ENCODE data around the gene ZNF664.

Gene ZNF664

GRCh38 chr12:123960029-123960735 is 12.8 kb upstream of the ZNF664 start:
- DNase-seq, result no peak

- DNase-seq, result no peak
Observed at GRCh38 chr12:123960856-123961255, 12.2 kb upstream of the ZNF664 start.

- no peak for DNase-seq
Observed at GRCh38 chr12:123961585-123962345, 11.2 kb upstream of the ZNF664 start.

DNA sequence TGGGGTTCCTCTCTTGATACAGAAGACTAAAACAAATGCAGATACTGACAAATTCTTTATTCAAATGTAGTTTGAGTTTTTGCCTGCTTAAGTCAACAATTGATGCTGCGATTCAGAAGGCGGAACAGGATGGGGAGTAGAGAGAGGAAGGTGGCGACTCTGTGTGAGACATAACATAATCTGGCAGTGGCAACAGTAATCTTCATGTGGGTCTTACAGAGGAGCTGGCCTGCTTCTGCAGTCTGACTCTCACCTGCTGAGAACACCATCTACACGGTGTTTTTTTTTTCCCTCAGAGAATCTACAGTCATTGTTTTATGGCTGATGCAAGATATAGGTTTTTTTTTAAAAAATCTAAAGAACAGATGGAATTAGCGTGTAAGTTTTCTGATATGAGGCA is 10.5 kb upstream of the ZNF664 start:
- DNase-seq, result no peak

DNA sequence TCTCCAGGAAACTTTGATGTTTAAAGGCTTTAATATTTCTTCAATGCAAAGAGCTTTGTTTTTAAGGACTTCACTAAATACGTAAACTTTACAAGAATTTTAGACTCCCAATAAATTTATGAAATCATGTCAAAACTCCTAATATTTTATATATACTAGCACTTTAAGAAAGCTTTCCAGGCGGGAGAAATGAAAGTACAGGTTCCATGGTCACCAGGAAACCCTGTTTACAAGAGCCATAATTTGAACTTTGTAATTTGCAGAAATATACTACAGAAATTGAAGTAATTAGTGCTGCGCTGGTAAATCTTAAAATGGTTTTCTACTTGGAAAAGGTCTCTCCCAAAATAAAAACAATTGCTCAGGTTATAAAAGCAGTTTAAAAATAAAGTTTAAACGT is 9.2 kb upstream of the ZNF664 start:
- DNase-seq, result no peak

DNA sequence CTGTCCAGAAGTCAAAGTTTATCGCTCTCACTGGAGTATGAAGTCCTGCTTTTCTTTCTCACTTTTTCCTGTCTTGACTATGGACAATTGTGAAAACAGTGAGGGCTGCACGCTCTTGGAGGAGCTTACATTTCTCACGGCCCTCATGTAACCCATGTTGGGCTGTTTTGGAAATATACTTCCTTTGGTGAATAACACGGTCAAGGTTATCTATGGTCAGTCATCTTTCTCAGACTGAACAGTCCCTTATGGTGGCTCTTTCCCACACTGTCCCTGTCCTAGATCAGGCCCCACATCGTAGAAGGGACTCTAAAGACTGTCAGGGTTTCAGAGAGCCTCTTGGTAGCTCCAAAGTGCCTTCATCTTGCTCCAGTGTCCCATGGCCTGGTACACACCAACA is 7.6 kb upstream of the ZNF664 start:
- DNase-seq, result no peak

- no peak for DNase-seq
Observed at GRCh38 chr12:123966596-123966995, 6.4 kb upstream of the ZNF664 start.

DNA sequence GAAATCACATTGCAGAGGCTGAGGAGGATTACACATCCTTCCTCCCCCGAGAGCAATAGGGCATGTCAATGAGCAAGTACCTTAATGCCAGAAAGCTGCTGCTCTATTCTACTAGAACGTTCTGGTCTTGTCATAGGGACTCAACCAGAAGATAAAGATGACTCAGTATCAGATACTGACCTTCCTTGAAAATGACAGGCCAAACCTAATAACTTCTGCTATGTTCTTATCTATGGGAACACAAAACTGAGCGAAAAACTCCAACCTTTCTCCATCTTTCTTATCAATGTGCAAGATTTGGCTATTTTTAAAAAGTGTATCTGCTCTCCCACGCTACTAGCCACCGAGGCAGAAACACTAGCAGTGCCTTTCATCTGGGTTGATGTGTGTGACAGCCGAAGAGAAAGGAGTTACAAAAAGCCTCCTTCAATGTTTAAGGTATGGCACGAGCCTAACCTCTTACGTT is 5.9 kb upstream of the ZNF664 start:
- no peak for DNase-seq

GRCh38 chr12:123971449-123971769 is 1.6 kb upstream of the ZNF664 start:
- no peak for DNase-seq

- peak; percentile 68 for DNase-seq
Observed at GRCh38 chr12:123971770-123972456, 1.1 kb upstream of the ZNF664 start.

DNA sequence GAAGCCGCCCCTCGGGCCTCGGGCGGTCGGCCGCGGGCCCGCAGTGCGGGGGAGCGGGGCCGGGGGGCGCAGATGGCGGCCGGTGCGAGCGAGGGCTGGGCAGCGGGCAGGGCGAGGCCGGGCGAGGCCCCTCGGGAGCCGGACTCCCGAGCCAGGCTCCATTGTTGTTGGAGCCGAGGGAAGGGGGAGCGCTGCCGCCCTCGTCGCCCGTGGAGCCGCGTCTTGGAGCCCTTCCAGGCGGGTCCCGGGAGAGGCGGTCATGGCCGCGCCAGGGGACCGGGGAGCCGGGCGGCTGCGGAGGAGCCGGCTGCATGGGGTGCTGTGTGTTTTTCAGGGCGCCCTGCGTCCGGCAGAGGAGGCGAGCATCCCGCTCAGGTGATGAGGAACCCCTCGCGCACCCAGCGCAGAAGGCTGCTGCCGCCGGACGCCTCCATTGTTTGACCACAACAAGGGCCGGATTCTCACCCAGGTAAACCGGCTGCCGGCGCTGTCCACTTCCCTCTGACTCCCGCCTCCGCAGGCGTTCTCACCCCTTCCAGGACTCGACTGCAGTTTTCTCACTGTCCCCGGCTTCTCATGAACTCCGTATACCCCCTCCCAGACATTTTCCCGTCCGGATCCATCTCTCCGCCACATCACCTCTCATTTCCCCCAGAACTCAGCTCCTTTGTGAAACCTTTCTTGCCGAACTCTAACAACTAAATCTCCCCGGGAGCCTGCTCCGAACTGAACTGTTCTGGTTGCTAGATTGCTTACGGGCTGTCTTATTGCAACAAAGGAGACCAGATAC is 732 bp downstream of the ZNF664 start:
- peak; percentile 62 for DNase-seq

GRCh38 chr12:123976227-123976826 is 3.3 kb downstream of the ZNF664 start:
- DNase-seq, result no peak

DNA sequence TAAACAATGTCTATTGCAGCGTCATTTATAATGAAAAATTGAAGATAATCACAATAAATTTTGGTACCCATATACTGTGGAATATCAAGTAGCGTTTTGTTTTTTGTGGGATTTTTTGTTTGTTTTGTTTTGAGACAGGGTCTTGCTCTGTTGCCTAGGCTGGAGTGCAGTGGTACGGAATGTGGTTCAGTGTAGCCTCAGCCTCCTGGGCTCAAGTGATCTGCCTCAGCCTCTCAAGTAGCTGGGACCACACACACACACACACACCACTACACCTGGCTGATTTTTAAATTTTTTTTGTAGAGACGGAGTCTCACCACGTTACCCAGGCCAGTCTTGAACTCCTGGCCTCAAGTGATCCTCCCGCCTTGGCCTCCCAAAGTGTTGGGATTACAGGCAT is 6.6 kb downstream of the ZNF664 start:
- DNase-seq, result no peak

DNA sequence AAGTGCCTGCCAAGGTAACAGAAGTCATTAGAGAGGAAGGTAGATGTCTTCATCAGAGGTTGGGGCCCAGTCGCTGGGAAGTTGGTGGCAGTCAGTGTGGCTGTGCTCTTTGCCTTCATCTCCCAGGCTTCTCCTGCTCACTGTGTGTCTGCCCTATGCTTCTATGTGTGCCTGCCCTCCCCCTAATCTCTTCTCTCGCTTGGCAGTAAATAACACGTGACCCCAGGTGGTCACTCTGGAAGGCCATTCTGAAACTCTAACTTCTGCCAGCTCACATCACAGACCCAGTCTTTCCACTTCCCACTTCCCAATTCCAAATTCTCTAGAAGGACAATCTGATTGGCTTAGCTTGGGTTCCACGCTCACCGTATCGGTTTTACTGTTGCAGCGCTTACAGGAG is 9.3 kb downstream of the ZNF664 start:
- no peak for DNase-seq

- no peak for DNase-seq
Observed at GRCh38 chr12:123983822-123984485, 10.9 kb downstream of the ZNF664 start.

GRCh38 chr12:123984903-123985302 is 11.9 kb downstream of the ZNF664 start:
- no peak for DNase-seq

- DNase-seq, result no peak
Observed at GRCh38 chr12:123986374-123986965, 13.5 kb downstream of the ZNF664 start.

GRCh38 chr12:123987022-123987421 is 14.0 kb downstream of the ZNF664 start:
- DNase-seq, result no peak

DNA sequence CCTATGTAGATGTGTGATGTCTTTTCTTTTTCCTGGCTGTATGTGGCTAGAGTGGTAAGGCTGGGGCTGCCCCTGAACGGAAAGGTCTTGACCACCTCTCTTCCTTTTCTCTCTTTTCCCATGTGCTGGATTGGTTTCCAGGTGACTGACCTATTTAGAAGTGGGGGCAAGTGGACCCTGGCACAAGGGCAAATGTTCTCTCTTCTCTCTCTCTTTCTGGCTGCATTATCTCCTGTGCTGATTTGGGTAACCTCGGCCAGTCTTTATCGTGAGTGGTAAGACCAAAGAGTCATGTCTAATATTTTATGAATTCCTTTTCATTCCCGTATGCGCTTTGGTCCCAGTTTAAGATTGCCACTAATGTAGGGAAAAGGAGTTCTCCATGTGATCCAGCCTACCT is 16.2 kb downstream of the ZNF664 start:
- no peak for DNase-seq

- no peak for DNase-seq
Observed at GRCh38 chr12:123989753-123990152, 16.7 kb downstream of the ZNF664 start.

DNA sequence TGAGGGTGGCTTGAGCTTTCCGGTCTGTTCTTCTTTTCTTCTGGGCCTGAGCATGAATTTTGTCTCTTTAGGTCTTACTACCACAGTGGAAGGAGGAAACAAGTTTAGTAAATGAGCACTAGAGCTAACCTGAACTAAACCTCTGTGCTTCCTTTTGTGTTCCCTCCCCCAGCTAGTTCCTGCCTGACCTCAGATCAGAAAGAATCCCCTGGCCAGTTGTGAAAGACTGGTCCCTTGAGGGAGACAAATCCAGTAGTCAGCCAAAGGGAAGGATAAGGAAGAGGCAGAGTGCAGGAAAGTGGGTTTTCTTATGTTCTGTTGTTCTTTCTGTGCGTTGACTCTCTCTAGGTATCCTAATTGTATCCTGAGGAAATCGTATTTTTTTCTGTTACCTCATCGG is 17.5 kb downstream of the ZNF664 start:
- no peak for DNase-seq
